Right ventricle myocardium inferior (tissue), 1 donor: ENCODE results near the gene USP32. TPM values are rescaled to one million over a fixed set of nuclear protein-coding genes. Genes with fewer than 3 reads are reported as not detected.

ENCODE experiments used
- ATAC-seq: fragments of 200-7000 bp; cut with Tn5 transposase; one replicate; pipeline ENCODE4 v1.9.1; 2020; ENCODE audit warnings: mild to moderate bottlenecking, moderate library complexity
- DNase-seq: peaks from one replicate; pipeline ENCODE4 v3.0.0; 2021; ENCODE audit errors: missing footprints
- intact Hi-C: fragments of 100-400 bp; cut with DNase I; formaldehyde crosslinking; loops from one replicate; pipeline ENCODE4 v1.11.0; 2022
- total RNA-seq: library from RNA; stranded (reverse); fragmentation: NEBNext Ultra II Directional; extraction: Animal tissue kit (Norgen Biotek cat#: 25700); gene quantifications from one replicate; pipeline ENCODE4 v1.2.1, GENCODE V29; 2021
- donor health status: DM: no; HTN: yes; CAD: no; lungs with severe emphysema.

The USP32 gene
- total RNA-seq, 1 donor from 2014 or later = 32.2 TPM

DNA sequence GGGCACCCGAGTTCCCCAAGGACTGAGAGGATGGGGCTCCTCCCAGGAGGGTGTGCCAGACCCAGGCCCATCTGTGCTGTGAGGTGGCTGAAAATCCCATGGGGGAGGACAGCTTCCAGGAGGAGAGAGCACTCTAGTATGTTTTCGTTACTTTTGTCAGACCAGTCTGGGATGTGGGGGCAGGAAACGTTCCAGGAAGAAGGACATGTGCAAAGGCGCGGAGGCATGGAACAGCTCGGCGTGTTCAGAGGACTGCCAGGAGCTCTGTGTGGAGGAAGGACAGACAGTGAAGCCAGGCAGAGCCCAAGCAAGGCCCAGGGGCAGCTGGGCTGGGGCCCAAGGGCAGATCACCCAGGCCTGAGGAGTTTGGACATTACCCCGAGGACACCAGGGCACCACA lies 235.2 kb downstream of the USP32 start:
- DNase-seq (no peak), ATAC-seq (no peak)
- intact Hi-C loops = no loop called here

DNA sequence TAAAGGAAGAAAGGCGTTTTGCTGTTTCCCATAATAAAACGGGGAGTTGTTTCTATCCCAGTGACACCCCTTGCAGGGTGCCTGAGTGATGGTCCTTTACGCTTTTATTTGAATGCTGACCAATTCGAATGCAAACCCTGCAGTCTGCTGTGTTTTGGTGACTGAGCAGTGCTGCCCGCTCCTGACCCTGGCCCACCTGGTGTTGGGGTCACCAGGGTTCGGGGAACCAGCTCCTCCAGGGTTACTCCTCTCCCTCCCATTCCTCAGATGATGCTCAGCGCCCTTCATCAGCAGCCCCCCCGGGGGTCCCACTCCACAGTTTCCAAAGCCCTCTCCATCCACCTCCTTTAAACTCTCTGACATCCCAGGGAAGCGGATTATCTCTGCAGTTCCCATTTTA lies 236.1 kb downstream of the USP32 start:
- ATAC-seq = no peak
- no peak for DNase-seq
- intact Hi-C loops = no loop called here

DNA sequence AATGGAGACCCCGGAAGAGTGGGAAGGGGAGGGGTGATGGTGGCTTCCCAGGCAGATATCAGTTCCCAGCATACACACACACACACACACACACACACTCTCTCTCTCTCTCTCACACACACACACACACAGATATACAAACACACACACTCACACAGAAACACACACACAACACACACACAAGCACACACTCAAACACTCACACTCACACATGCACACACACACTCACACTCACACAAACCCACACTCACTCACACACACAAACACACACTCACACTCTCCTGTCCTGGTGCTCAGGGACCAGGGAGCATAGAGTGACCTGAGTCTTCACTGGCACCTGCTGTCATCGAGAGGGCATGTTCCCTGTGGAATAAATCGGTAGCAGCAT lies 236.5 kb downstream of the USP32 start:
- DNase-seq (no peak), ATAC-seq (no peak)
- intact Hi-C loops = no loop called here

DNA sequence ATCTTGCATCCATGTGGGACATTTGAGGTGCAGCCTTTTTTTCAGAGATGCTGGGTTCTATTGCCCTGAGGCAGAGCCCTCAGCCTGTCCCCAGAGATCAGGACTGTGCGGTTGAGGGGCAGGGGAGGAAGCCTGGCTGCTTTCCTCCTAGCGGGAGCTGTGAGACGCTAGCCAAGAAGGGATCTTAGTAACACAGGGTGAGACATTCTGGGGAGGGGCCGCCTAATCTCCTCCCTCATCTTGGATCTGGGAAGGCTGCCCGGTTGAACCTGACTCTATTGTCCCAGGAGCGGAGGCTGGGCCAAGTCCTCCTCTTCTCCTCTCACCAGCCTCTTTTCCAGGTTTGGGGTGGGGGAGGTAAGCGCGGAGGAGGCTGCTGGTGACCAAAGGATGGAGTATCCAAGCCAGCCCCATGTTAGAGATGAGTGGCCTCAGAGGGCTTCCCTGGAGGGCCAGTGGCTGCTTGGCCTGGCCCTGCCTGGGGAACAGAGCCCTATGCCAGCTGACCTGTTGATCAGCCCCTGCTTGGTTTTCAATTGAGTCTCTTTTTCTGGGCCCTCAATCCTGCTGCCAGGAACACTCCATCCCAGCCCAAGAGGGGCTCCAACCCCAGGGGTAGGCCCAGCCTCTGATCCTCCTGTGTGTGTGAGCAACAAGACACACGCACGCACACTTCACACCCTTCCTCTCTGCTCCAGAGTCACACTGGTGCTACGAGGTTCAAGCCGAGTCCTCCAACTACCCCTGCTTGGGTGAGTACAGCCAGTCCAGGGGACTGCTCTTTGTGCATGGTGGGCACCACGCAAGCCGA lies 237.1 kb downstream of the USP32 start:
- intact Hi-C loops = no loop called here
- no peak for DNase-seq
- ATAC-seq = peak; percentile 43

DNA sequence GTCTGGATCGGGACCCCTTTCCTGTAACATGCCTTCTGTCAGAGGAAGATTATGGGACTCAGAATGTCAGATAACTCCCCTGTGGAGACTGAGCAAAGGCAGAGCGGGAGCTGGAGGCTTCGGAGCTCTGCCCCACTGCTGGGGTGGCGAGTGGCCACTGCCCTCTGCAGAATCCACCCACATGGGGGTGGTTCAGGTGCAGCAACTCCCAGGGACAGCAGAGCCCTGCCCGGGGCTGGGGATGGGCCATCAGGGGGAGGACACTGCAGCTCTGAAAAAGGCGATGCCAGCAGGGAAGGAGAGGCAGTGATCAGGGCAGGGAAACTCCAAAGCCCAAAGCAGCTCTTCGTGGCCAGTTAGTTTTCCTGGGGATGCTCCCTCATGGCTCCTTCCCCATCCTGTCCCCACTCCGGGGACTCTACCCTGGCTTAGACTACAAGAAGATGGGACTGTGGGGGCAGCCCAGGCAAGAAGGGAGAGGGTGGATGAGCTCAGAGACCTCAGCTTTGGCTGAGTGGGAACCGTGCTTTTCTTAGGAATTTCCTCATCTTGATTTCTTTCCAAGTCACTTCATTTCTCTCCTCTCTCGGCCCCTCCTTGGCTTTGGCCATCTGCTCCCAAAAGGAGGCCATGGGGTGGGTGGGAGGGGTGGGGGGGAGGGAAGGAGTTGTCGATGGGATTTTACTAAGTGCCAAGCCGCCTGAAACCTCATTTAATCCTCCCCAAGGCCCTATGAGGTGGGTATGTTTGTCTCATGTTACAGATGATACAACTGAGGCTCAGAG lies 238.1 kb downstream of the USP32 start:
- DNase-seq (no peak), ATAC-seq (no peak)
- intact Hi-C loops = no loop called here

DNA sequence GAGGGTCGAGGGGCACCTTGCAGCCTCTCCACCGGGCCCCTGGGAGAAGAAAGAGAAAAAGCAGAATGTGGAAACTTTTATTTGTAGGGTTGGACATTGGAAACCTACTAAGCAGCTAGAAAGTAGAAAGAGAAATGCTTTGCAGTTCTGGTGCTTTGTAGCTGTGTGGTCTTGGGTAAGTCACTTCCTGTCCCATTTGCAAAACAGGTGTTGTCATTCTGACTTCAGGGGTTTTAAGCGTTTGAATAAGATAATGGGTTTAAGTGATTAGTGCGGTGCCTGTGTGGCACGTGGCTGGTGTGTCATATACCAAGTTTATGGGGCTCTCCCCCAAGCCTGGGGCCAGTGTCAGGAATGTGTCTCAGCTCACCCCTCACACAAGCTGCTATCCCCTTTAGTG lies 240.6 kb downstream of the USP32 start:
- no peak for DNase-seq
- intact Hi-C loops = no loop called here

DNA sequence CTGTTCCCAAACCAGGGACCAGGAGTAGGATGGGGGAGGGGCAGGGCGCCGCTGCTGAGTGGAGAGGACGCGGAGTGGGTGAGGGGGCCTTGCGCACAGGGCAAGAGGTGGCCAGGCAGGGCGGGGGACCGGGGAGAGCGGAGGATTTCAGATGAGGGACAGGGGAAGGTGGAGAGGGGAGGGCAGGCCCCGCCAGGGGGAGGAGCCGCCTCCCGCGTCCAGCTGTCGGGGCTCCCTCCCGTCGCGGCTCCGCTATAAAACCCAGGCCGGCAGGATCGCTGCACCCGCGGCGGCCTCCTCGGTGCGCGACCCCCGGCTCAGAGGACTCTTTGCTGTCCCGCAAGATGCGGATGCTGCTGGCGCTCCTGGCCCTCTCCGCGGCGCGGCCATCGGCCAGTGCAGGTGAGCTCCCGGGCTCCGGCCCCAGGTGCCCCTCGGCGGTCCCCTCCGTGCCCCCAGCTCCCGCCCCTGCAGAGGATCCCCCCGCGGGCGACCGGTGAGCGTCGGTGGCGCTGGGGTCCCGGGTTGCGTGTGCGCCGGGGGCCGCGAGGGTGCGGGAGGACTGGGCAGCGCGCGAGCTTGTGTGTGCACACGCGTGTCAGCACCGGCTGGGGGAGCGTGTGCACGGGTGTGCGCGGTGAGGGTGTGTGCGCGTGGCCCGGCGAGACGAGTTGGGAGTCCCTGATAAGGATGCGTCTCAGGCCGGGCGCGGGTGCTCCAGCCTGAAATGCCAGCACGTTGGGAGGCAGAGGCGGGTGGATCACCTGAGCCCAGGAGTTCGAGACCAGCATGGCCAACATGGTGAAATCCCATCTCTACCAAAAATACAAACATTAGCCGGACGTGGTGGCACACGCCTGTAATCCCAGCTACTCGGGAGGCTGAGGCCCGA lies 242.0 kb downstream of the USP32 start, which contains the start of gene CA4:
CA4 (plus strand) TSS at position 283 of the 892 bp plus-strand sequence; CDS start at position 345, 62 bp downstream.
- no peak for DNase-seq
- intact Hi-C loops = no loop called here
- no peak for ATAC-seq

More for the DNA sequence above, 240.6 kb downstream of the USP32 start:
- no peak for ATAC-seq

DNA sequence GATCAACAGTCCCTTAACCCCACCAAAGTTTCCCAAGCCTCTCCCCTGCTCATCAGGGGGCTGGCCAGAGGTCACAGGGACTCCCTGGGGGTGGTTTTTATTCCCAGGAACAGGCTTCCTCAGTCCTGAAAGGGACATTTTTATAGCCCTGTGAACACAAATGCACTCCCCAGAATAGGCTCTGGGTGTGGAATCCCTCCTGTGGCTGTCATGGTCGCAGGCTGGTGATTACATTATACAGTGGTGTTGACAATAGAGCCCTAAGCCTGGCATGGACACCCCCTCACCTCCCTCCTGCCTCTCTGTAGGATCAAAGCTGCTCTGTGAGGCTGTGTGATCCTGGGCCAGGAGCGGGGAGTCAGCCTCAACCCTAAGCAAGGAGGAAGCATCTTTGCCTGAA lies 243.6 kb downstream of the USP32 start:
- intact Hi-C loops = no loop called here
- ATAC-seq = no peak
- DNase-seq = no peak

DNA sequence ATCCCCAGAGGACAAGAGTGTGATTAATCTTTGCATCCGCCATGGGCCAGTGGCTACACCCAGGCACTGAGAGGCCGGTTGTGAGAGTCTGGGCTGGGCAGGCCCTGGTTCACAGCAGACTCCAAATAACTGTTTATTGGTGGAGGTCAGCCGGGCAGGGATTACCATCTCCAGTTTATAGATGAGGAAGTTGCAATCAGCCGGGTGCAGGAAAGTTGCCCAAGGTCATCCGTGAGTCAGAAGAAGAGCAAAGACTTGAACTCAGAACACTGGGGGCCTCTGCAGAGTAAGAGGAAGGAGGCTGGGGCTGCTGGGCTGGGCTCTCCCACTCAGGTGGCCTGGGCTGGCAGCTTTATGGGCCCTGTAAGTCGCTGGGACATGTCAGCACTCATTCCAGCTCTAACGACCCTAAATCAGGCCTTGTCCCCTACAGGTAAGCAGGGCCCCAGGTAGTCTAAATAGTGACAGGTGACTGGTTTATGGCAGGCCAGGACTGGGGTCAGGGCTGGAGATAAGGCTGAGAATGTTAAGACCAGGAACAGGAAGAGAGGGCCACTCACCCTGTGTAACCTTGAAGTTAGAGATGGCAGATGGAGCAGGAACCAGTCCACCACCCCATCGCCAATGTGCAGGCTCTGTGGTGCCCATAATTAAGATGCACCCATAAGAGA lies 244.2 kb downstream of the USP32 start:
- peak; percentile 80 for DNase-seq
- intact Hi-C loops = no loop called here
- no peak for ATAC-seq

DNA sequence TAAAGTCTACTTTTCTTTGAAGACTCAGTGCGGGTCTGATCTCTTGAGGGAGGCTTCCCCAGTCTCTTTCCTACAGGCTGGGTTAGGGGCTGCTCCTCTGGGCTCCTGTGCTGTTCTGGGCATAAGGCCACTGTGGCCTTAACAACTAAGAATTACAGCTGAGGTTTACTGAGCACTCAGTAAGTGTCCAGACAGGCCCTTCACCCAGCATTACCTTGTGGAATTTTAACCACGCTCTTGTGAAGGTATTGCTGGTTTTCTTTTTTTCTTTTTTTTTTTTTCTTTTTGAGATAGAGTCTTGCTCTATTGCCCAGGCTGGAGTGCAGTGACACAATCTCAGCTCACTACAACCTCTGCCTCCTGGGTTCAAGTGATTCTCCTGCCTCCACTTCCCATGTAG lies 245.7 kb downstream of the USP32 start:
- DNase-seq = no peak
- no peak for ATAC-seq
- intact Hi-C loops = no loop called here

DNA sequence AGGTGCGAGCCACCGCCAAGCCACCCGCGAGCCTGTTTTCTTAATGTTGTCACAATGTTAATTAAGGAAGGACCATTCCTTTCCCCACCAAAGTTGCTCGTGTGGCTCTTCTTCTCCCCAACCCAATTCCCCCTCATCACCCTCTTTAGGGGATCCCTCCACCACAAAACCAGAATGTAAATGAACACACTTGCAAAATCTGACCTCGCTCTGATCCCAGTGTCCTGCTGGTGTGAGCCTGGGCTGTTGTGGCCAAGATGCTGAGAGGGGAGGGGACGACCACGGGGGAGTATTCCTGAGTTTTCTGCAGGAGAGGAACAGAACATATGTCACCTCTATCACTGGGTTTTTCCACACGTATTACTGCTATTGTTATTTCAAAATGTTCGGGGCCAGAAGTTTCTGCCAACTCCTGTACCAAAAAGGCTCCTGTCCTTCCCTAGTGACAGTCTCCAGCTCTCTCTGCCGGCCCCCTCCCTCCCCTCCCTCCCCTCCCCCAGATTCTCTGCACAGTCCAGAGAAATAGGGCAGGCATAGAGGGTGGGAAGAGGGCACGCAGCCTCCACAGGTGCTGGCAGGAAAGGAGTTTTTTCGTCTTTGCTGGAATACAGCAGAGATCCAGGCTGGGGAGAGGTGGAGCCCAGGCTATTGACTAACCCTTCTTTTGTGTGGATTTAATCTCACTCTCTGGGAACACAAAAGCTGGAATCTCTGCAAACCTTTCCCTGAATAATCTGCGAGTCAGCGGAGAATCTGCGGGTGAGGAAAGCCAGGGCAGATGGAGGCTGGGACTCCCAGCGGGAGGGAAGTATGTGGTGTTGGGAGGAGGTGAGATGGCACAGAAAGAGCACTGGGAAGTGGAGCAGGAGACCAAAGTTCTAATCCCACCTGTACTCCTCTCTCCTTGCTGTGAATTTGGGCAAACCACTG lies 246.7 kb downstream of the USP32 start:
- no peak for ATAC-seq
- no peak for DNase-seq
- intact Hi-C loops = no loop called here

DNA sequence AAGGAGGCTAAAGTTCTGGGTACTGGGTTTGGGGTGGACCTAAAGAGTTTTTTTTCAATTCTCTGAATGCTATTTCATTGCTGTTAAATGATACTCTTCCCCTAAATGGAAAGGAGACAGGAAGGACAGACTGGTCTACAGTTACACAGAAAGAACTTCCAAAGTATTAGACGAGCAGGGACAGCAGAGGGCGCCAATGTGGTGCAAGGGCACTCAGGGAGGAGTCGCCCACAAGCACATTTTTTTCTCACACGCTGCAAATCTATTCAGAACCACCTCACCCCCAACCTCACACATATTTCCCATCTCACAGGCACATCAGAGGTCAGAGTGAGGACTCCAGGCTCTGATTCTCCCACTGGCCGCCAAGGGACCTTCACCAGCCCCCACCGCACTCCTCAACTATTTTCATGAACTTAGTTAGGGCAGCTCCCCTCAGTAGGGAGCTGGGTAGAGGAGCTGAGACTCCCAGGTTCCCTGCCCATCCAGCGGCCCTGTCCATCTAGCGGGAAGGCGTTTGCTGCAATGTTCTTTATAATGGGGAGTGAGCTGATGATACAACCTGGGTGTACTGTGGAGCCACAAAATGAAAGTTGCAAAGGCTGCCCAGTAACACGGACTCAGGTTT lies 248.9 kb downstream of the USP32 start:
- intact Hi-C loops = loop anchor here (2.0 kb wide), 2 partner anchors 28 to 294 kb away; no protein-coding TSS in a partner anchor

DNA sequence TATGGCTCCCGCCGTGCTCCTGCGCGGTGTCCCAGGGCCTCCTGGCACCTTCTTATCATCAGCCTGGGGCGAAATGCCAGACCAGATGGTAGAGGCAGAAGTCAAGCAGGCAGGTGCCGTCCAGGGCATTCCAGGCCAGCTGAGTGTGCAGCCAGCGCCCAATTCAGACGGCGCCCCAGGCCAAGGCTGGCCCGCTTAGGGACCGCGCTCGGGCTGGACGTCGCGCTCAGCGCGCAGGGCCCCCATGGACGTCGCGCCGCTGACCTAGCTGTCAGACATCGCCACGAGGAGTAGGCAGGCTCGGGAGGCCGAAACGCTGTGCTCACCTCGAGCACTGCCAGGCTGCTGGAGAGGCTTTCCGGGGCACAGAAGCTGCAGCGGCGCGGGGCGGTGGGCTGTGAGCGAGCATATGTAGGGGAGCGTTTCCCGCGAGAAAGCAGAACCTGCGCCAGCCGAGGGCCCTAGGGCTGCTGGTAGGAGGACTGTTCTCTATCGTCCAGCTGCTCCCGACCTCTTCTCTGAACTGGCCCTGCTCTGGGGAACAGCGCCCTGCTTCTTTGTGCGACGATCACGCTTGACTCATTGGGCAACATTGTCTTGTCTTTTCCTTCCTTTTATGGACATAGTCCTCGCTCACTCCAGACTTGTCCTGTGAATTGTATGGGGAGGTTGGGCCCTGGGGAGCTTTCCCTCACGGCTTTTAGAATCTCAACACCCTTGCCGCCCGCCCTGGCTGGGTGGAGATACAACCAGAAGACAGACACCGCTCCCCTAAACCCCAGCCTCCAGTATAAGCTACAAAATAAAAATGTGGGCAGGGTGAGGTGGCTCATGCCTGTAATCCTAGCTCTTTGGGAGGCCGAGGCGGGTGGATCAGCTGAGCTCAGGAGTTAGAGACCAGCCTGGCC lies 250.6 kb downstream of the USP32 start:
- ATAC-seq (no peak), DNase-seq (peak; percentile 80)
- intact Hi-C loops = loop anchor here (2.0 kb wide), 2 partner anchors 29 to 295 kb away; no protein-coding TSS in a partner anchor

More for the DNA sequence above, 248.9 kb downstream of the USP32 start:
- DNase-seq (peak; percentile 88), ATAC-seq (peak; percentile 59)

DNA sequence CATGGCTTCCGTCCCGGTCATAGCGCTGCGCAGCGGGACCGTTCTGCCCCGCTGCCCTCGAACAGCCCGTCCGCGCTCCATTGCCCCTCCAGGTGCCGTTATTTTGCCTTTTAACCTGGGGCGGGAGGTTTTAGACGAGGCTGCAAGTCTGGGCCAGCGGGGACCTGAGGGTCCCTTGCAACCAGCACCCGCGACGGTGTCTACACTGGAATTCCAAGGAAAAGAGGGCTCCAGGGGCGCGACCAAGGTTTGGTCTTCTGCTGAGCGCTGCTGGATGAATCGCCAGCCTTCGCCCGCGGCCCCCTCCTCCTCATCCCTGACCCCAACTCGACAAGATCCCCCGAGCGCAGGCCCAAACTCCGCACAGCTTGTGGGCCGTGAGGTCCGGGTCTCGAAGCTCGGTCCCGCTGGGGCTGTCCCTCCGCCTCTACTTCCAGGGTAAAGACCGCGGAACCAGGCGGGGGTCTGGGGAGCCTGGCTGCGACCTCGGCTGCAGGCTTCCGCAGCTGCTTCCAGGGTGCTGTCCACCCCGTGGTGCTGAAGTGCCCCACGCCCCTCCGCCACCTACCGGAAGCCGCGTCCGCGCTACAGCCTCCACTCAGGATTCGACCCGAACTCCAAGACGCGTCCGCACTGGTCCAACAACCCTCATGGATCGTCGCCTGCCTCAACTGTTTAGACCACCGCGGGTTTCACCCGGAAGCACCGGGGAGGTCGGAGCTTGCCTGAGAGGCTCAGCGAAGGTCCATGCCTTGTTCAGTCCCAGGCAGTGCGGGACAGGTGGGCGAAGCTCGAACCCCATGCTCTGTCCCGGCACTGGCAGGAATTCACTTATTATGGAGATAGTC lies 252.3 kb downstream of the USP32 start:
- ATAC-seq (peak; percentile 42), DNase-seq (peak; percentile 82)
- intact Hi-C loops = loop anchor here (5.0 kb wide), 1 partner anchor 253 kb away; the partner anchor contains the start of gene USP32
